HG02981 (cell line): Measurements from ENCODE around the gene DIP2C.

Experiments
- ATAC-seq: cut with Tn5 transposase; IDR thresholded peaks from one replicate; pipeline ENCODE4 v1.9.1; 2021; ENCODE audit warnings: mild to moderate bottlenecking, moderate library complexity; ENCODE audit not compliant: unreplicated experiment

DIP2C gene

DNA sequence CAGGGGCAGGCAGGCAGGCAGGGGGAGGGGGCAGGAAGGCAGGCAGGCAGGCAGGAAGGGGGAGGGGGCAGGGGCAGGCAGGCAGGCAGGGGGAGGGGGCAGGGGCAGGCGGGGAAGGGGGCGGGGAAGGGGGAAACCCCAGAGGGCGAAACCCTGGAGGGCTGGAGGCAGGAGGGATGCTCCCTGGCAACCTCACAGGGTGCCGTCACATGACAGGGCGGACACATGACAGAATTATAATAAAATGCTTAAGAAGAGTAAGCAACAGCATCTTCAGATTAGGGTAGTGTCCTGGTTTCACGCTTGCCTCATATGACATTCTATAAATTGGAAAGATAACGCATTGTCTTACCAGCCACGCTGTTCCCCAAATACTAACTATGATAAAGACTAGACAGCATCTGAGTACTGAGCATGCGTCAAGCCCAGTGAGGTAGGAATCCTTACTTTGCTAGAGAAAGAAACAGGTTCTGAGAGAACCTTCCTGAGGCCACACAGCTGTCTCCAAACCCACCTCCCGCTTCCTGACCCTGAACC is 131.6 kb downstream of the DIP2C start:
- ATAC-seq, result no peak

GRCh38 chr10:556971-557637 is 132.4 kb downstream of the DIP2C start:
- no peak for ATAC-seq

- ATAC-seq, result no peak
Observed at GRCh38 chr10:555682-556350, 133.7 kb downstream of the DIP2C start.

- no peak for ATAC-seq
Observed at GRCh38 chr10:555281-555680, 134.2 kb downstream of the DIP2C start.

DNA sequence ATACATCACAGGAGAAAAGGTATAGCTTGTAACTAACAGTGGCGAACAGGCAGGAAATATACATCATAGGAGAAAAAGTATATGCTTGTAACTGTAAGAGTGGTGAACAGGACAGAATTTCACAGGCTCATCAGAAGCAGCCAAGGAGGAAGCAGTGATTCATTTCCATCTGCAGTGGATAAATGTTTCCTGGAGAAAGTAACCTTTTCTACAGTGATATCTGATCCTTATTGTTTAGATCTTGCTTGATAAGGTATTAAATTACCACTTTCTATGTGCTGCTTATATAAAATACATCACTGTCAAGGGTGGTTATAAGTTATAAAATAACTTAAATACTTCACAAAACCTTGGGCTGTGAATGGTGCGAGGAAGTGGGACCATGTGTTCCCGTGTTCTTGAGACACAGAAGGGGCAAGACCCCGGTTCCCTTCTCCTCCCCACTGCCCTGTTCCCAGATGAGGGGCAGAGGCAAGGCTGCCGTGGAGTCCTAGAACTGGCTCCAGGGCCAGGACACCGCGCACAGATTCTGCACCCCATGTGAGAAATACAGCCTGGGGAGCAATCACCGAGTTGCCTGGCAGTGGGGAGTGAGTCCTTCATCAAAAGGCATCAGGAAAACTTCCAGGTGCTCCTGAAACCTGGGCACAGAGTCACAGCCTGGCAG is 135.2 kb downstream of the DIP2C start:
- no peak for ATAC-seq

DNA sequence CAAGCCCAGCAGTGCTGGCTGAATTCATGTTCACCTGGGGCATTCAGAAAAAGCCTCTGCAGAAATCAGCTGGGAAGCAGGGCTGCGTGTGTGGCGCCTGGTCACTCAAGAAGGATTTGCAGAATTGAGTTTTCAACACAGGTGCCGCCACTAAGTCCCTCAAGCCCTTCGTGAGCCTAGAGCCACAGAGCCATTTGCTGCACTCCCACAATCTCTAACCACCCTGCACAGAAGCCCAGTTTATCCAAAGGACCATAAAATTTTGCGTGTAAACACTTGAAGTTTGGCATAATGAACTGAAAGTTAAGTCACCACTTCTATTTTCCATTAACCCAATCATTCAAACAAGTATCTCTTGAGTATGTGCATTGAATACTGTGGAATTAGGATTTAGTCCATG is 136.2 kb downstream of the DIP2C start:
- ATAC-seq, result no peak

DNA sequence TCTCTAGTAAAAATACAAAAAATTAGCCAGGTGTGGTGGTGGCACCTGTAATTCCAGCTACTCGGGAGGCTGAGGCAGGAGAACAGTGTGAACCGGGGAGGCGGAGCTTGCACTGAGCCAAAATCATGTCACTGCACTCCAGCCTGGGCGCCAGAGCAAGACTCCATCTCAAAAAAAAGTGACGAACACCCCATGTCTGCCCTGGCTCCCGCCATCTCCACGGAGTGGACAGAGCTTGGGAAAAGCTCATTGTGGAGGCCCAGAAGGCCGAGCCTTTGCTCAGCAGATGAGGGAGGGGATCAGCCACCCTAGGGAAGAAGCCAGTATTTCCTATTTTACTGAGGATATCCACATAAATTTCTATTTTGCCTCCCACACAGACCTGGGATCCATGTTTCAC is 136.8 kb downstream of the DIP2C start:
- no peak for ATAC-seq

- ATAC-seq, result no peak
Observed at GRCh38 chr10:551373-552252, 137.9 kb downstream of the DIP2C start.

DNA sequence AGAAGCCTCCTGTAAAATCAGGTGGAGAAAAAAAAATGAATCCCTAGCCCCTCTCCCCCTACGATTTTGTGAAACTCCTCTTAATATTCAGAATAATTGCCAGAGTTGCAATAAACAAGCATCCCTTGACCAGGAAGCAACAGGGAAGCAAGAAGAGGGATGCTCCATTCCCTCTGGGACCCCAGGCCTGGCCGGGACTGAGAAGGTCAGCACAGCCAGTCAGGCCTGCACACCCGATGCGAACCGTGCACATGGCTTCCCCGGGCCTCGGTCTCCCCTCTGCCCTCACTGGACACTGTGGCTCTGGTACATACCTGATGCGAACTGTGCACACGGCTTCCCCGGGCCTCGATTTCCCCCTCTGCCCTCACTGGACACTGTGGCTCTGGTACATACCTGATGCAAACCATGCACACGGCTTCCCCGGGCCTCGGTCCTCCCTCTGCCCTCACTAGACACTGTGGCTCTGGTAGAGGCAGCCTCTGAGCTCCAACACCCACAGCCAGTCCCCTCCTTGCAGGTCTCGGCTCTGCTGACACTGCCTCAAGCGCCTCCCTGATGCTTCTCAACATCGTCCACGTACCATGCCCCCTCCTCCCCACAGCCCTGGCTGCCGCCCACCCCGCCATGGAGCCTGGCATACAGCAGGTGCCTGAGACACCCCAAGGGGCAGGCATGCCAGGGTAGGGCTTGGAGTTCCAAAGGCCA is 138.6 kb downstream of the DIP2C start:
- ATAC-seq, result no peak

- no peak for ATAC-seq
Observed at GRCh38 chr10:549391-549790, 140.1 kb downstream of the DIP2C start.

- no peak for ATAC-seq
Observed at GRCh38 chr10:548238-548901, 141.1 kb downstream of the DIP2C start.

DNA sequence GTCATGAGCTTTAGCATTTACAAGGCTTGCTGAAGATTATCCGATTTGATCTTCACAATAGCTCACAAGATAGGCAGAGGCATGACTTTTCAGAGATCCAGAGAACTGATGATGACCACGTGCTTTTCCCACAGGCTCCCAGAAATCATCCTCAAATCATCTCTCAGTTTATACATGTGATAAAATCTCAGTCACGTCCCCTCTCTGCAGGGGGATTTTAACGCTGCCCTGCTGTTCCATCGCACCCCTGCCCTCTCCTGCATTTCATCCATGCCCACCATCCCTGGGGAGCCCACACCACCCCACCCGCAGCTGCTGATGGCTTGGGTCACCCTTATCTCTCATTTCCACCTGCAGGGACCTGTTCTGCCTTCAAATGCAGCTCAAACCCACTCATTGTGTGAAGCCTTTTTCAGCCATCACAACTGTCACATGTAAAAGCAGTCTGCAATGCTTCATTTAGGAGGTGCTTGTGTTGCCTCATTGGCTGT is 141.8 kb downstream of the DIP2C start:
- ATAC-seq, result no peak

DNA sequence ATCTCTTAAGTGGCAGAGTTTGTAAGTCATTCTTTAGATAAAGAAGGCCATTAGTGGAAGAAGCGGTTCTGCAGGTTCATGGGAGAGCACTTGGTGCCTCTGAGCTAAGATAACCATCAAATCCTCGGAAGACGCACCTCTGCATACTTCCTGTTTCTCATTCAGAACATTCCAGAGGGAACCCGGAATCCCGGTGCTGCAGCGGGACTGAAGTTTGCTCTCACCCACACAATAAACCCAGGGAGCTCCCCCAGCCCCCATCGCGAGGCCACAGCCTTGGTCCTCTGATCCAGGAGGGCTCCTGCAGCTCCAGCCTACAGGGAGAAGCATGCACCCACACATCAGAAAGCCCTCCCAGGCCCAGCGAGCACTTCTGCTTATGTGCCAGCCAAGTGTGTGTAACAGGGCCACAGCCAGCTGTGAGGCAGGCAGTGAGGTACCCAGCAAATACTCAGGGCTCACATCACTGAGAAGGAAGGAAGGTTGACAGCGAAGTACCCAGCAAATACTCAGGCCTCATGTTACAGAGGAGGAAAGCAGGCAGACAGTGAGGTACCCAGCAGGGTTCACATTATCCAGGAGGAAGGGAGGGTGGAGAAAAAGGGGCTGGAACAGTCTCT is 142.4 kb downstream of the DIP2C start:
- no peak for ATAC-seq

DNA sequence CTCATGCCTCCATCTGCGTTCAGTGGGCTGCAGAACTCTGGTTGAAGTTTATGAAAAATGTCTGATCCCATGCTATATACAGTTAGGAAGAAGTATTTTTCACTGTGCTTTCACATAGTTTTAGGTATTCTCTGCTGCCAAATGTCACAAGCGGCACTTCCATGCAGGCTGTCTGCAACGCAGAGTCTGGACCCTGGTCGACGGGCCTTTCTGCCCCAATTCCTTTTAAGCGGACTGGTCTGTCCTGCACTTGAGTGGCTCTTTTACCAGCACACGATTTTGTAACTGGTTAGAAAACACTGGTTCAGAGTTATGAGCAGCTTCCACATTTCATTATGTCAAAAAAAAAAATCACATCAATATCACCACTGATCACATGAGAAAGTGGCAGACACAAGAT is 143.0 kb downstream of the DIP2C start:
- no peak for ATAC-seq

- no peak for ATAC-seq
Observed at GRCh38 chr10:543862-544822, 145.3 kb downstream of the DIP2C start.

DNA sequence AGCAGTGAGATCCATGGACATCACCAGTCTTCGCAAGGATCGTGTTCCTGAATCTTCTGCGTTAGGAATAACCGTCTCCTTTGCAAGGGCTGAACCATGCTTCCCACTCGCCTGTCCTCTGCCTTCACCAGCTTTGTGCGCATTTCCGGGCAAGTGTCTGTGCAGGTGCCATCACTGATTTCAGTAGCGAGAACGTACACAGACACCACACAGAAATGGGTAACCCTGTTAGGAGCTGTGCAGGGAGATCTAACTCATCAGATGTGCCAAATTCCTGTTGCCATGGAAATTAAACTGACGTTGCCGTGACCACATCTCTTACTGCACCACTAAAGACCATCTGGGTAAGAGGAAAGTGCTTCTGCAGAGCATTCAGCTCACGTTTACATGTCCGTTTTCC is 146.3 kb downstream of the DIP2C start:
- ATAC-seq, result no peak

DNA sequence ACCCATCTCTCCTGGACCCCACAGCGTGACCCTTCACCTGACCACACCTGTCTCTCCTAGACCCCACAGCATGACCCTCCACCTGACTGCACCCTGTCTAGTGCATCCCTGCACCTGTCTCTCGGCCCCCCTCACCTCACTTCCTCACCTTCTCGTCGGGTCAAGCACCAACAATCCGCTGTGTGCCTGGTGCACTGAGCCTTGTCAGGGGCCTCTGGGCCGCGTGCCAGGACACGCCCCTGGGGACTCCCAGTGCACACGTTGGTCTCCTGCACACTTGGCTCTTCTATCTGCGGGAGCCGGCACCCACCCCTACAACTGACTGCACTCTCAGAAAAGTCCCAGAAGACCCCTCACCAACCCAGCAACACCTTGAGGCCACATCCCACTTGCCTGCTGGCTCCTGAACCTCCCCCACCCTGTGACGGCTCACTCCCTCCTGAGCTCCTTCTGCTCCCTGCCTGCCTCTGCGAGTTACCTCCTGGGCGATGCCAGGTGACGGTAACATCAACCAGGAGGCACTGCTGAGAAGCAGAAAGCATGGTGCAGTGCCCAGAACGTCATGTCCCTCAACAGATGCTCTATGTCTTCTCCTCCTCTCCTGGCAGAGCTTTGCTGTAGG is 147.6 kb downstream of the DIP2C start:
- no peak for ATAC-seq

DNA sequence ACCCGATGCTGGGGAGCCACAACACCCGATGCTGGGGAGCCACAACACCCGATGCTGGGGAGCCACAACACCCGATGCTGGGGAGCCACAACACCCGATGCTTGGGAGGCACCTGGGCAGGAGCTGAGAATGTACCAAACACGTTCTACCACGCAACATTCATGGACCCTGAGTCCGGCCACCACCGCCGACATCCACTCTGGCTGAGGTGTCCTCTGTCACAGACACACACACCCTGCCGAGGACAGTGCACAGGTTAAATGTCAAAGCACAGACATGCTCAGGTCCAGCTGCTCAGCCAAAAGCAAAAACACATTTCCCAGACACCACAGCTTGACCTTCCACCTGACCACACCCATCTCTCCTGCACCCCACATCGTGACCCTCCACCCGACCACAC is 148.4 kb downstream of the DIP2C start:
- ATAC-seq, result no peak
